ENCODE data around the gene RPS23.
A peak's percentile ranks its signal among the peaks of the same experiment; 100 is the strongest.

The RPS23 gene

GRCh38 chr5:82244854-82245635 is 33.1 kb downstream of the RPS23 start:
- no peak for DNase-seq (ENCODE audit: low read depth in 4 of 4, low spot score in 1 of 4)

GRCh38 chr5:82244151-82244550 is 34.0 kb downstream of the RPS23 start:
- DNase-seq (ENCODE audit: low read depth in 4 of 4, low spot score in 1 of 4): no peak

- no peak for DNase-seq (ENCODE audit: low read depth in 4 of 4, low spot score in 1 of 4)
These were observed 43.3 kb downstream of the RPS23 start for GRCh38 chr5:82234885-82235284.

GRCh38 chr5:82225525-82226172 is 52.5 kb downstream of the RPS23 start:
- DNase-seq (ENCODE audit: low read depth in 4 of 4, low spot score in 1 of 4): peak; percentile 24 to 45 (median 36)

Measured in stimulated activated CD4-positive, alpha-beta T cell treated with anti-CD3 and anti-CD28 coated beads, Interleukin-1b, Interleukin-23, amount 100 ng/mL, for 24 hours (primary cell).